ENCODE results near the gene KRTAP29-1.

GRCh38 chr17:41298458-41299135, 4.1 kb downstream of the KRTAP29-1 start:
- TF ChIP-seq, protein P1, sequence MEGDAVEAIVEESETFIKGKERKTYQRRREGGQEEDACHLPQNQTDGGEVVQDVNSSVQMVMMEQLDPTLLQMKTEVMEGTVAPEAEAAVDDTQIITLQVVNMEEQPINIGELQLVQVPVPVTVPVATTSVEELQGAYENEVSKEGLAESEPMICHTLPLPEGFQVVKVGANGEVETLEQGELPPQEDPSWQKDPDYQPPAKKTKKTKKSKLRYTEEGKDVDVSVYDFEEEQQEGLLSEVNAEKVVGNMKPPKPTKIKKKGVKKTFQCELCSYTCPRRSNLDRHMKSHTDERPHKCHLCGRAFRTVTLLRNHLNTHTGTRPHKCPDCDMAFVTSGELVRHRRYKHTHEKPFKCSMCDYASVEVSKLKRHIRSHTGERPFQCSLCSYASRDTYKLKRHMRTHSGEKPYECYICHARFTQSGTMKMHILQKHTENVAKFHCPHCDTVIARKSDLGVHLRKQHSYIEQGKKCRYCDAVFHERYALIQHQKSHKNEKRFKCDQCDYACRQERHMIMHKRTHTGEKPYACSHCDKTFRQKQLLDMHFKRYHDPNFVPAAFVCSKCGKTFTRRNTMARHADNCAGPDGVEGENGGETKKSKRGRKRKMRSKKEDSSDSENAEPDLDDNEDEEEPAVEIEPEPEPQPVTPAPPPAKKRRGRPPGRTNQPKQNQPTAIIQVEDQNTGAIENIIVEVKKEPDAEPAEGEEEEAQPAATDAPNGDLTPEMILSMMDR (IDR thresholded peaks at IDR 0.05): no peak
- no peak for TF ChIP-seq POLR2A (IDR thresholded peaks at IDR 0.05)
